GM12892 (cell line): ENCODE data around the gene CDK5.
A peak's percentile ranks its signal among the peaks of the same experiment; 100 is the strongest.

Experiments
- DNase-seq: peaks from one replicate; pipeline ENCODE4 v3.0.0; 2011; ENCODE audit not compliant: insufficient read length
- FAIRE-seq: peaks from 2 replicates; lab custom pipeline; 2011; peaks lifted over from hg19 to GRCh38; lab: Jason Lieb, UNC
- POLR2A ChIP-seq: IDR thresholded peaks from 2 replicates; pipeline ENCODE4 v1.6.1; 2011; ENCODE audit warnings: low read depth, low read length, control low read depth
- POLR2AphosphoS5 ChIP-seq: IDR thresholded peaks from 2 replicates; pipeline ENCODE4 v1.6.1; 2011; ENCODE audit warnings: low read depth, low read length, control low read depth
- TAF1 ChIP-seq: IDR thresholded peaks from 2 replicates; pipeline ENCODE4 v1.6.1; 2011; ENCODE audit warnings: low read depth, mild to moderate bottlenecking, control low read depth, low read length, borderline replicate concordance

Gene CDK5

DNA sequence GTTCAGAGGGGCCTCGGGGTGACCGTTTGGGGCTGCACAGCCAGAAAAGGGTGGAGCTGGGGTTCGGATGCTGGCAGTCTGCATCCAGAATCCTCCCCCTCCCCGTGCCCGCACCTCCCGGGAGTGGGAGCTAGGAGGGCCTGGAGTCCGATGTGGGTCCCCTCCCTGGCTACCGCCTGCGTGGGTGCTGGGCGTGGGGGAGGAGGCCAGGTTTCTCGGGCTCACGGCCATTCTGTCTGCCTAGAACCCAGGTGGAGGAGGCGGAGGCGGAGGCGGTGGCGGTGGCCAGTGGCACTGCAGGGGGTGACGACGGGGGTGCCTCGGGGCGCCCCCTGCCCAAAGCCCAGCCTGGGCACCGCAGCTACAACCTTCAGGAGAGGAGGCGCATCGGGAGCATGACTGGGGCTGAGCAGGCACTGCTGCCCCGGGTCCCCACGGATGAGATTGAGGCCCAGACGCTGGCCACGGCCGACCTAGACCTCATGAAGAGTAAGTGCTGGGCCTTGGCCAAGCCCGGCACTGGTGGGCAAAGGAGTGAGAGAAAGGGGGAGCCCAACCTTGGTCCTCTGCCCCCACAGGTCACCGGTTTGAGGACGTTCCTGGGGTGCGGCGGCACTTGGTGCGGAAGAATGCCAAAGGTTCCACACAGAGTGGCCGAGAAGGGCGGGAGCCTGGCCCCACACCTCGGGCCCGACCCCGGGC is 8.7 kb upstream of the CDK5 start:
- FAIRE-seq (no peak), DNase-seq (no peak)
- TF ChIP-seq POLR2AphosphoS5 (no peak), TAF1 (no peak), POLR2A (no peak)

DNA sequence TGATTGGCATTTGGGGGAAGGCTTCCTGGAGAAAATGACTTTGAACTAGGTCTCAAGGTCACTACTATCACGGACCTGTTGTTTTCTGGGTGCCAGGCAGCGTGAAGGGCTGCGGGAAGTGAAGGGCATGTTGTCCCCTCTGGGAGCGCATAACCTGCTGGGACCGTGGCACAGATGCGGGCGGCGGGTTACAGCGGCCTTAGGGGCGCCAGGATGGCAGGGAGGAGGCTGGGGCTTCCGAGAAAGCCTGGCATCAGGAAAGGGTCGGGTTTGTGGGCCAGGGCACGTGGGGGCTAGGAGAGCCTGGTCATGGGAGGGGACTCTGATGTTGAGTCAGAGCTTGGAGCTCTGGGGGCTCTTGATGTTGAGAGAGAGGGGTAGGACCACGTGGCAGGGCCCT is 7.8 kb upstream of the CDK5 start:
- TF ChIP-seq POLR2AphosphoS5 = no peak
- TF ChIP-seq POLR2A = no peak
- TF ChIP-seq TAF1 = no peak
- DNase-seq (no peak), FAIRE-seq (no peak)

DNA sequence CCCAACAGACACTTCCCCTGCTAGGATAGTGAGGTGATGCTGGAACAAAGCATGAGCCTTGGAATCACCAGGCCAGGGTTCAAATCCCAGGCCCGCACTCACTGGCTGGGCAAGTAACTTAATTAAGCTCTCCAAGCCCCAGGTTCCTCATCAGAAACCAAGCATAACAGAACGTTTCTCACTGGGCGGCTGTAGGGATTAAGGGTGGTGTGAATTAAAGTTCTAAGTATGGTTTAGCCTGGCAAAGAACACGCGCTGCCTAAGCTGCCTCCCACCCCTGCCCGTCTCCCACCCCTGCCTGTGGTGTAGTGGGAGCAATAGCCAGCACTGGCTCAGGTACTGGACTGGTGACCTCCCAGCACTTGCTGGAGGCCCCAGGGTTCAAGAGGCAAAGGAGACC is 7.3 kb upstream of the CDK5 start:
- DNase-seq = no peak
- FAIRE-seq = no peak
- TF ChIP-seq POLR2AphosphoS5 (no peak), TAF1 (no peak), POLR2A (no peak)

DNA sequence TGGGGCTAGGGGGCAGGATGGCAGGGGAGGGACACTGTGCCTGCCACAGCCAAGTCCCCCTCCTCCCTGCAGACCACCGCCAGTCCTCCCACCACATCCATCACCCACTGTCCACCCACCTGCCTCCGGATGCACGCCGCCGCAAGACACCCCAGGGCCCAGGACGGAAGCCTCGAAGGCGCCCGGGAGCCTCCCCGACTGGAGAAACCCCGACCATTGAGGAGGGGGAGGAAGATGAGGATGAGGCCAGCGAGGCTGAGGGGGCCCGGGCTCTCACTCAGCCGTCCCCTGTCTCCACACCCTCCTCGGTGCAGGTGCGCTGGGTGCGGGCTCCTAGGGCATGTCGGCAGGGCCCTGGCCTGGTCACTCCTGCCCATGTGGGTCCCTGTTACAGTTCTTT is 6.8 kb upstream of the CDK5 start:
- DNase-seq = no peak
- TF ChIP-seq TAF1 (no peak), POLR2A (no peak), POLR2AphosphoS5 (no peak)
- FAIRE-seq = no peak

DNA sequence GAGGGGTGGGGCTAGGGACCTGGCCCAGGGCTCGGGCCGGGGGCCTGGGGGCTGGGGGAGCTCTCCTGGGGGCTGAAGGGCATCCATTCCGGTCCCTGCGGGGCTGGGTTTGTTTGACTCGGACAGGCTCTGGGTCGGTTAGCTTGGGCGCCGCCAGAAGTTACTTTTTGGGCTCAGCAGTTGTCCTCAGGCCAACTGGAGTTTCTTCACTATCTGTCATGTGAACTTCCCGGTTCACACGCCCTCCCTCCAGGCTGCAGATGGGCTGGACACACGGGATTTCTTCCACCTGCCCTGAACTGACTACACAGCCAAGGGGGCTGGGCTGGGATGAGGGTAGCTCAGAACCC is 5.5 kb upstream of the CDK5 start:
- DNase-seq = no peak
- no peak for TF ChIP-seq POLR2AphosphoS5
- TF ChIP-seq POLR2A = no peak
- TF ChIP-seq TAF1 = no peak
- FAIRE-seq = no peak

DNA sequence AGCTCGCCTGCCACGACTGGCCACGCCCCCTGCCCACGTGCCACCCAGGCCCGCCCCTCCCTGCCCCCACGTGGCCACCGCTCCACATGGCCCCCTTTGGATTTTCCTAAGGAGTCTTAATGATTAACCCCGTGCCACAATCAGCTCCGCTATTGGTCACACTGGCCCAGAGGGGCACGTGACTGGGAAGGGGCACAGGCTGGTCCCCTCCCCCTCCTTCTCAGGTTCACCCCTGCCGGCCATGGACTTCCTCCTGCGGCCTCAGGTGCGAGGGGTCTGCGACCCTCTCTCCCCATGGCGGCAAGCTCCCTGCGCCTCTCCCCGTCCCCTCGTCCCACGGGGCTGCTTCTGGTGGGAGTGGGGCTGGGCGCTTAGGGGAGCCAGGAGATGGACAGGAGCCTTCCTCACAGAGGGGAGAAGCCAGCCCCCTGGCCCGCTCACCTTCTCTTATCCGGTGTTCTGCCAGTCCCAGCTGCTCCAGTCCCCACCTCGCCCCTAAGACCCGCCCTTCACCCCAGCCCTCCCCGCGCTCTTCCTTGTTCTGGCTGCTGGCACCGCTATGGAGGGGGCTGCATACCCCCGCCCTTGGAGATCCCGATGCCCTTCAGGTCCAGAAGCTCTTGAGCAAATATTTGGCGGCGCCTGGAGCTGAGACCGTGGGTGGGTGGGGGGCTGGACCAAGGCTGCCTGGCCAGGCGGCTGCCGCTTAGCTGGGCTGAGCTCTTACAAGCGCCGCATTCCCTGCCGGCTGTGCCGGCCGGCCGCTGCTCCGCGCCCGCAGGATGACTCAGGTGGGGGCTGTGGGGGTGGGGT is 4.9 kb upstream of the CDK5 start:
- DNase-seq = no peak
- no peak for FAIRE-seq
- no peak for TF ChIP-seq TAF1

DNA sequence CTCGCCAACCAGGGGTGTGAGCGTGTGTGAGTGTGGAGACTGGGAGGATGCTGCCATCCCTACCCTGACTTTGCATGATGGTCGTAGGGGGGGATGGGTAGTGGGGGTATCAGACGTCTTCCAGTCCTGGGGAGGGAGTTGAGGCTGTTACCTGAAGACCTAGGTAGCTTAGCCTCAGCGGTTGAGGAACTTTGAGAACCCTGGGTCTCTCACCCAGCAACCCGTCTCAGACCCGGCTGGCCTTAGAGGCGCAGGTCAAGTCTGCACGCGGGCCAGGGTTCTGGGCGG is 4.4 kb upstream of the CDK5 start:
- FAIRE-seq (no peak), DNase-seq (no peak)
- TF ChIP-seq POLR2A (no peak), POLR2AphosphoS5 (no peak), TAF1 (no peak)

DNA sequence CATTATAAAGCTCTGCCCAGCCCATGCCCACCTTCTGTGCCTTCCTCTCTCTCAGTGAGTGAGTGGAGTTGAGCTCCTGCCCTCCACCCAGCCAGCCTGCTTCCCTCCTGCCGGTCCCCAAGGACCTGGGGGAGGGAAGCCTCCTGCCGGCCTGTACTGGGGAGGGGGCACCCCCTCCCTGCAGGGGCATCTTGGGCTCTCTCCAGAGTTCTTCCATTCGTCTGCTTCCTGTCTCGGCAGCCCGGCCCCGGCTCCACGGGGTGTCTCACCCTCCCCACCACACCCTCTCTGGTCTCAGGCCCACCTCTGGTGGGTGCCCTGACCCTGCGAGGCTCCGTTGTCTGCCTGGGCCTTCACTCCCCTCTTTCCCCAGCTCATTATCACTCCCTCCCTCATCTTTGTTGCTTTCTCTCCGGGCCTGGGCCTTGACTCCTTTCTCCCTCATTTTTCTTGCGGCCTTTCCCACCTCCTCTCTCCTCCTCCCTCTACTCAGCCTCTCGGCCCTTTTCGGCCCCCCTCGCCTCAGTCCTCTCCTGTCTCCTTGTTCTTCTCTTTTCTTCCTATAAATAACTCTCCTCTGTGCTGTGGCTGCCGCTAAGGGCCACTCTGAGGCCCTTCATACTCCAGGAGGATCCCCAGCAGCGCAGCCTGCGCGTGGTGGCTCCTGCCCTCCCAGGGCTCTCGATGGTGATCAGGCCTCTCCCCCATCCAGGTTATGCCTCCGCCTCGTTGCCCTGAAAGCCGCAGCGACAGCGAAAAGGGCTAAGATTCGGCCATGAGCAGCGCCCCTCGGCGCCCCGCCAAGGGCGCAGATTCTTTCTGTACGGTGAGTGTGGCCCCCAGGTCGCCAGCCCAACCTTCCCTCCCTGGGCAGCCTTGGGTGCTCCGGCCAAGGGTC is 3.8 kb upstream of the CDK5 start:
- FAIRE-seq = no peak
- DNase-seq = no peak

DNA sequence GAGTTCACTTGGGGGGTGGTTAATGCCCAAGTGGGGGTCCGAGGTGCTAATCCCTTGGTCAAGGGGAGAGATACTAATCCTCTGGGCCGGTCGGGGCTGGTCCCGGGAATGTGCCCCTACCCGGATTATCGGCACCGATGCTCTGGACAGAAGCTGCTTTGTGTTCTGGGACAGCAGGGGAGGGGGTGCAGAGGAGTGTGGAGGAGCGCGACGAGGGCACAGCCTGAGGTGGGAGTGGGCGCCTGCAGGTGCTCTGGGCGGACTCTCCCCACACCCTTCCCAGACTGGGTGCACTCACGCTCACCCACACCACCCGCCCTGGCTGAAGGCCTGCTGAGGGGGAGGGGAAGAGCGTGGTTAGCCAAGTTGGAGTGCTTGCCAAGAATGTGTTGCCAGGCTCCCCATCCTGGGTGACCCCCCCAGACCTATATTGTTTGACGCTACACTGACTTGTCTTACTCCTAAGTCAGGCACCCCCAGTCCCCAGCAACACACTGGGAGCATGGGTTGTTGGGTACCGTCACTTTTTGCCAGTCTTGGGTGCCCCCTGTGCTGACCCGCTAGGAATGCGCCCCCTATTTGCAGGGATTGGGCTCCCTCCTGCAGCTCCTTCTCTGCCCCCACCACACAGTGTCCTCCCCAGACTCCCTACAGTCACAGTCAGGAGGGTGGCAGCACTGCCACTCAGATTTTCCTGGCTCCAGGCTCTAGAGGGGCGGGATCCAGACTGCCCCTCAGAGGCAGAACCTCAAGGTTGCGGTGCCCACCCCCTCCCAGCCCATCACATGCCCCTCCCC is 2.9 kb upstream of the CDK5 start:
- FAIRE-seq (no peak), DNase-seq (no peak)
- no peak for TF ChIP-seq POLR2AphosphoS5
- TF ChIP-seq TAF1 = no peak
- no peak for TF ChIP-seq POLR2A

More for the DNA sequence above, 3.8 kb upstream of the CDK5 start:
- no peak for TF ChIP-seq POLR2AphosphoS5
- TF ChIP-seq TAF1 = no peak
- TF ChIP-seq POLR2A = no peak

DNA sequence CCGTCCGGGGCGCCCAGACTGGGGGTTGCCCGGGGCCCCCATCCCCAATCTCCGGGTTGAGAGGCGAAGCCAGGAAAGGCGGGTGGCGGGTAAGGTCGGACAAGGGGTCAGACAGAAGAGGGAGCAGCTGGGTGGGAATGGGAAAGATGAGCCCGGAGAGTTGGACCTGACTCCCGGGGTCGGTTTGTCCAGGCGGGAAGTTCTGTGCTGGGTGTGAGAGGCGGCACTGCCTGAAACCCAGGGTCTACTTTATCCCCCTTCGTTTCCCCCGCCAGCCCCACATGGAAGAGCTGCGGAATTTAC is 2.4 kb upstream of the CDK5 start:
- no peak for DNase-seq
- TF ChIP-seq TAF1 = no peak
- no peak for TF ChIP-seq POLR2A
- no peak for TF ChIP-seq POLR2AphosphoS5
- no peak for FAIRE-seq

DNA sequence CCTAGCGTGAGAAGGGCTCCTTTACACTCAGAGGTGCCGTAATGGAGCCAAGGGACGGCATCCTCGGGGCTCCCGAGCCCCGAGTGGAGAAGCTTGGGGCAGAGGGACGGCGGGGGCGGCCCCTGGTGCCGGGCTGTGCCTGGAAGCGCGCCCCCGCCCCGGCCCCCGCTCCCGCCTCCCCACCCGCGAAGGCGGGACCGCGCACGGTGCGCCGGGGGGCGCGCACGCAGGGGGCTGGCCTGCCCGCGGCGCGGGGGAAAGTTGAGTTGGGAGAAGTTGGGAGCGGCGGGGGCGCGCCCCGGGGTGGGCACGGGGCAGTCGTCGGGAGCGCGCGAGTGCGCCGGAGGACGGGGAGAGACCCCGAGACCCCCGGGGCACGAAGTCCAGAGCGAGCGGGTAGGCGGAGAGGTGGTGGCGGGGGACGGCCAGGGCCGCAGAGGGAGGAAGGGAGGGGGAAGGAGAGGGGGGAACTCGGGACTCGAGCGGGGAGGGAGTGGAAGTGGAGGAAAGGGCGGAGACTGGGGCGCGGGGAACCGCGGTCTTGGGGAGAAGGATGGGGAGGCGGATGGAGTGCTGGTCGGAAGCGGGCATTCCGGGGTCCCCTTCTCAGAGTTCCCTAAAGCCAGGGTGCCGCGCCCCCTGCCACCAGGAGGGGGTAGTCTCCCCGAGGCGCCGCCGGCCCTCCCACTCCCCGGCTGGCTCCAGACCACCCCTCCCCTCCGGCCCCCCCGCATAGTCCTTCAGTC is 1.8 kb upstream of the CDK5 start, which contains the start of gene SLC4A2:
SLC4A2 (plus strand) TSS at position 223 of the 746 bp plus-strand sequence. CDS start 2,399 bp downstream, outside the sequence.
- peak; percentile 86 for FAIRE-seq
- peak; percentile 96 for DNase-seq
- TF ChIP-seq TAF1 = no peak
- no peak for TF ChIP-seq POLR2AphosphoS5
- peak; percentile 35; the same call in 1 of the 2 replicates for TF ChIP-seq POLR2A
